ENCODE results near the gene SELENON.

SELENON gene

DNA sequence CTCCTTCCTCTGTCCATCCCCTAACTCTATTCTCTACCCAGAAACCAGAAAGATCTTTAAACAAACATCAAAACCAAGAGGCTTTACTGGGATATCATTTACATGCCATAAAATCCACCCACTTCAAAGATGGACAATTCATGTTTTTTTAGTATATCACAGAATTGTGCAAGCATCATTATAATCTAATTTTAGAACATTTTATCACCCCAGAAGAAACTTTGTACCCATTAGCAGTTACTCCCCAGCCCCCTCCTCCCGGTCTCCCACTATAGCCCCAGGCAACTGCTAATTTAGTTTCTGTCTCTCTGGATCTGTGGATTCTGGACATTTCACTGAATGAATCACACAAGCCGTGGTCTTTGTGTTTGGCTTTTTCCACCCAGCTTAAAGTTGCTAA is 4.8 kb upstream of the SELENON start:
- no peak for DNase-seq

DNA sequence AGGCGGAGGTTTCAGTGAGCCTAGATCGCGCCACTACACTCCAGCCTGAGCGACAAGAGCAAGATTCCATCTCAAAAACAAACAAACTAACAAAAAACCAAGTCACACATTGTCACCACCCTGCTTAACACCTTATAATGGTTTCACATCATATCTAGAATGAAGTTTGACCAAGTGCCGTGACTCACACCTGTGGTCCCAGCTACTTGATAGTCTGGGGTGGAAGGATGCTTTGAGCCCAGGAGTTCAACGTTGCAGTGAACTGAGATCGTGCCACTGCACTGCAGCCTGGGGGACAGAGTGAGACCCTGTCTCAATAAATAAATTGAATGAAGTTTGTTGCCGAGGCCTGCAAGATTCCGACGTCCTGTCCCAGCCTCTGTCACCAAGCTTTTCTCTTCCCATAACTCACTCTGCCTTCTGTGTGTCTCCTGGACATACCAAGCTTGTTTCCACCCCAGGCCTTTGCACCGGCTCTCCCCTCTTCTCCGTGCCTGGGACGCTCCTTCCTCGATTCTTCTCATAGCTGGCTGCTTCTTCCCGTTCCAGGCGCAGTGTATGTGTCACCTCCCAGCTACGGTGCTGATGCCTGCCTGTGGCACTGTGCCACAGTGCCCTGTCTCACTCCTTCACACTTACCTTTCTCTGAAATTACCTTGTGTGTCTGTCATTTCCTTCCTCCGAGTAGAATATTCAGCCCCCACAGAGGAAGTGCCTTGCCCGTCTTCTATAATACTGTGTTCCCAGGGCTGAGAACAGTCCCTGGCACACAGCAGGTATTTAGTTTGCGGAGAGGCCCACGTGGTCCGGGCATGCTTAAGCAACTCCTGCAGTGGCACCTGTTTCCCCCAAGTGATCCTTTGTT is 3.8 kb upstream of the SELENON start:
- DNase-seq: no peak

GRCh38 chr1:25796811-25797458 is 3.1 kb upstream of the SELENON start:
- DNase-seq: peak; percentile 43

- DNase-seq: no peak
Observed at GRCh38 chr1:25797939-25798338, 2.1 kb upstream of the SELENON start.

GRCh38 chr1:25798666-25799351 is 1.2 kb upstream of the SELENON start:
- no peak for DNase-seq

DNA sequence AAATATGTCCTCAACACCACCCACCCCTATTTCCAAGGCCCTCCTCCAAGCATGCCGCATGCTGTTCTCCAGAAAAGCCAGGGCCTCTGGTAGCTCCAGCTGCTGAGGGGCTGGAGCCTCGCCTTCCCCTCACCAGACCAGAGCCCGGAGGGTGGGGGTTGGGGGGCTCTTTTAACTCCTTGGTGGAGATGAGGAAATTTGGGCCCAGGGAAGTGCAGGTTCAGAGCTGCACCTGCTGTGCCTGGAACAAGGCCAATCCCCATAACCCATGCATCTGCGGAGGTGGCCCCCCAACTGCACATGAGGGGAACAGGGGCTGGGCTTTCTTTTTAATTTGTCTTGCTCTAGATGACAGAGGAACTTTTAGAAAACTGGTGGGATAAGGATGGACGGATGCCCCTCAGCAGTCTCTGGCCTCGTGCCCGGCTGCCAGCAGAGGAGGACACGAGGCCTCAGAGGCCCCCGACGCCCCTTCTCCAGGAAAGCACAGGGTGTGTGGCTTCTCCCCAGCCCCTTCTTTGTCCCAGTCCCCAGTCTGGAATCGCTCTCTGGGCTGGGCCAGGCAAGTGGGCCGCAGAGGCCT is 550 bp upstream of the SELENON start:
- DNase-seq: no peak

DNA sequence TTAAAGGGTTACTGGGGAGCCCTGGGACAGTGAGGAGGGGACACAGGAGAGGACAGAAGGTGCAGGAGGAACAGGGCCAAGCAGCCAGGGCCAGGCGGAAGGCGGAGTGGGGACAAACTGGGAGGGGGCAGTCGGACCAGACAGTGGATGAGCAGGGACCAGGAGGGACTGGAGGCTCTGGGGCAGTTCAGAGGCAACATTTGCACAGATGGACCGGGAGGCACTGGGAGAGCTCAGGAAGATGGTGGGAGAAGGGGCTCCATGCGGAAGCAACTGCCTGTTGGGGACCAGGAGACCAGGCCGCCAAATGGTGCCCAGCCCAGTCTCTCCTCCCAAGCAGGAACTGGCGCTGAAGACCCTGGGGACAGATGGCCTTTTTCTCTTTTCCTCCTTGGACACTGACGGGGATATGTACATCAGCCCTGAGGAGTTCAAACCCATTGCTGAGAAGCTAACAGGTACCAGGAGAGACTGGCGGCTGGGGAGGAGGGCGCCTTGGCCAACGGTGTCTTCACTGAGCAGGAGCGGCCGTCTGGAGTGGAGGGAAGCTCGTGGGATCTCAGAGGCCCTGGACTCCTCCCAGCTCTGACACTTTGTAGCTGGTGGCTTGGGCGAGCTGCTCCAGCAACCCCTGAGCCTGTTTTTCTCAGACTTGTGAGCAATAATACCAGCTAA is 847 bp downstream of the SELENON start:
- no peak for DNase-seq

GRCh38 chr1:25802915-25803314 is 2.9 kb downstream of the SELENON start:
- no peak for DNase-seq

DNA sequence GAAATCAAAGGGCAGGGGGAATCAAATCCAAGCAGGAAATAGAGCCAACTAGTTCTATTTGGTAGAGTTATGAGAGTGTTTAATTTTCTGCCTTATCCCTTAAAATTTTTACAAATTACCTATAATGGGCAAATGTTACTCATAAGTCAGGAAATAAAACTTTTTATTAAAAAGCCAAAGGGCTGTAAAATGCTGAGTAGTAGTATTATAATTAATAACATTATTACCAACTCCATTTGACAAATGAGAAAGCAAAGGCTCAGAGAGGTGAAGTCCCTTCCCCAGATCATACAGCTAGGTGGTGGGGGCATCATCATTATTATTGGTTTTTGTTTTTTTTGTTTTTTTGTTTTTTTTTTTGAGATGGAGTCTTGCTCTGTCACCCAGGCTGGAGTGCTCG is 3.4 kb downstream of the SELENON start:
- DNase-seq: no peak

DNA sequence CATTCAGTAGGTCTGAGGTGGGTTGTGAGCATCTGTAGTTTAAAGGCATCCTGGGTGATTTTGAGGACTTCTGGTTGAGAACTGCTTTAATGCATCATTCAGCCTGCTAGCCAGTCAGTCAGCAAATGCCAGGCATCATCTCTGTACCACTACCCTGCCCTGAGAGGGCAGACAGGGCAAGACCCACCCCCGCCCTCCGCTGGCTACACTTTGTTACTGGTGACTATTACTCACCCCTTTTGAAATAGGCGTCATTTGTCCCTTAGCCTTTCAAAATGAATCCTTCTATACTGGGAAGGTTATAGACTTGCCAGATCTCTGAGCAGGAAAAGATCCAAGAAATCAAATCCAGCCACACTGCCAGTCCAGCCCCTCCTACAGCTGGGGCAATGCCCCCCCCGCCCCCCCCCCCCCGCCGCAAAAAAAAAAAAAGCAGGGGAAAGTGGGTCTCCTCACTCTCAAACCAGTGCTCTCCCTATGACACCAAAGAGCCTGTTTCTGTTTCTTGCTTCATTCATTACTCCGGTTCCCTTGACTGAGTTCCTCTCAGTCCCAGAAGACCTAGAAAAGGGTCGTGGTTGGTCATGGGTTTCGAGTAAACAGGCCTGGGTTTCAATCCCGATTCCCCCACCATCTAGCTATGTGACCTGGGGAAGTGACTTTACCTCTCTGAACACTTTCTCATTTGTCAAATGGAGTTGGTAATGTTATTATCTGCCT is 4.4 kb downstream of the SELENON start:
- DNase-seq: no peak

DNA sequence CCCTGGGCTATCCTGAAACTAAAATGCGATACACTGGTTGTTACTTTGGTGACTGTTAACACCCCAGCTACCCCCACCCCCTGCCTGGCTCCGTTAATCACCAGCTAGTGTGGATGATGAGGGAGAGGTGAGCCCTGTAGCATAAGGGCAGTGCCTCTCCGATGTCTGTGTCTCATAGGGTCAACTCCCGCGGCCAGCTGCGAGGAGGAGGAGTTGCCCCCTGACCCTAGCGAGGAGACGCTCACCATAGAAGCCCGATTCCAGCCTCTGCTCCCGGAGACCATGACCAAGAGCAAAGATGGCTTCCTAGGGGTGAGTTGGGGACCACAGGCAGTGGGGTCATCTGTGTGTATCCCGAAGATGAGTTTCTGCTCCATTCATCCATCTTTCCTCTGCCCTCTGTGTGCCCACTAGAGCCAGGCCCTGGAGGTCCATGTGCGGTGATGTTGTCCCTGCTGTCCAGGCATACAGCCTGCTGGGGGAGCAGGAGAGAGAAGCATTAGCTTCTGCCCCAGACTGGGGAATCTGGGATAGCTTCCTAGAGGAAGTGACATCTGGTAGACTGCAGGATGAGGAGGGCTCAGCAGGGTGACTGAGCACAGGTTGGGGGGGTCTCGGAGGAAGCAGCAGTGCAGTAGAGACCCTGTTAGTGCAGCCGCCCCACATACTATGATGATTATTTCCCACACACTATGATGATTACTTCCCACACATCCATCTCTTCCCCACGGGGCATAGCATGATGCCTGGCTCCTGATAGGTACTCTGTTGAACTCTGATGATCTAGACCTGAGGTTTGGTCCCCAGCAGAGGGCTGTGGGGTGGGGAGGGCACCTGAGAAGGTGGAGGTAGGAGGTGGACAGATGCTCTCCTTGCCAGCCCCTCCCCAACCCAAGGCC is 5.2 kb downstream of the SELENON start:
- no peak for DNase-seq

GRCh38 chr1:25805863-25806225 is 5.9 kb downstream of the SELENON start:
- DNase-seq: no peak

GRCh38 chr1:25806418-25806817 is 6.4 kb downstream of the SELENON start:
- no peak for DNase-seq

DNA sequence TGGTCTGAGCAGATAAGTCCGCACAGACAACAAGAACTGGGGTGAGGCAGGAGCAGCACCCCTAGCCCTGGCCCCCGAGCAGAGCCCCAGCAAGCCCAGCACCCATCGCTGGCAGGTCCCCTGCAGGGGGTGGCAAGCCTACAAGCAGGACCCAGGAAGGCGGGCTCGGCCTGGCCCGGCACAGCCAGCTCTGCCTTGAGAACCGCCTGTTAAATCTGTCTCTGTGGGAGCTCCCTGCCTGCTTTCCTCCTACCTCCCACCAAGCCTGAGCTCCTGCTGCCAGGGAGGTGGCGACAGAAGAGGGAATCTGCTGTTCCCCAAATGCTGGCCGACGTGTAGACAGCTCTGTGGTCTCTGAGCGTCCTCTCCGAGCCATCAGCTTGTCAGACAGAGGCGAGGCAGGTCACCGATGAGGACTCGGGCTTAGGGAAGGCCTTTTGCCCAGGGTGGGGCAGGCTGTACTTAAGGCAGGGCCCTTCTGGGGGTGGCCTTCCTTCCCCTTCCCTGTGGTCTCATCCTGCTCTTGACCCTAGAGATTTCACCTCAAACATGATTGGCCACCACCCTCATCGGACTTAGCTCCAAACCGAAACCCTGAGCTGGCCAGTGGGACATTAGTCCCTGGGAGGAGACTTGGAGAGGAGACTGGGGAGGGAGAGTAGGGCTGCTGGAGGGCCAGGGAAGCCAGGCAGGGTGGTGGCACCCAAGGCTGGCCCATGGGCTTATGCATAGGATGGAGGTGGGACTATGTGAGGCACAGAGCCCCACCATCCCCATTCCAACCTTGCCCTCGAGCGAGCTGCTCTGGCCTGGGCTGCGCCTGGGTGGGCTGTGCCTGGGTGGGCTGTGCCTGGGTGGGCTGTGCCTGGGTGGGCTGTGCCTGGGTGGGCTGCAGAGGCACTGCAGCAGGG is 7.7 kb downstream of the SELENON start:
- no peak for DNase-seq

GRCh38 chr1:25808481-25809244 is 8.7 kb downstream of the SELENON start:
- DNase-seq: no peak

GRCh38 chr1:25809283-25809926 is 9.4 kb downstream of the SELENON start:
- no peak for DNase-seq

GRCh38 chr1:25809929-25810328 is 9.9 kb downstream of the SELENON start:
- no peak for DNase-seq

Data from NCI-H1048 (cell line).